M059J (cell line): ENCODE data around the gene BTBD6. TPM values are rescaled to one million over a fixed set of nuclear protein-coding genes. Genes with fewer than 3 reads are reported as not detected.
A peak's percentile ranks its signal among the peaks of the same experiment; 100 is the strongest.

Experiments
- DNase-seq: peaks from one replicate; pipeline ENCODE4 v3.0.0-alpha.2; 2012; ENCODE audit warnings: low read depth
- total RNA-seq: library from RNA; depleted of rRNA; stranded (reverse); fragments of >200 nt; shearing (Covaris generic); gene quantifications from 2 replicates; pipeline ENCODE4 v1.2.3, GENCODE V29; 2014; rRNA removed

Gene BTBD6
- total RNA-seq, result 28.4 and 39.2 TPM in 2 replicates

DNA sequence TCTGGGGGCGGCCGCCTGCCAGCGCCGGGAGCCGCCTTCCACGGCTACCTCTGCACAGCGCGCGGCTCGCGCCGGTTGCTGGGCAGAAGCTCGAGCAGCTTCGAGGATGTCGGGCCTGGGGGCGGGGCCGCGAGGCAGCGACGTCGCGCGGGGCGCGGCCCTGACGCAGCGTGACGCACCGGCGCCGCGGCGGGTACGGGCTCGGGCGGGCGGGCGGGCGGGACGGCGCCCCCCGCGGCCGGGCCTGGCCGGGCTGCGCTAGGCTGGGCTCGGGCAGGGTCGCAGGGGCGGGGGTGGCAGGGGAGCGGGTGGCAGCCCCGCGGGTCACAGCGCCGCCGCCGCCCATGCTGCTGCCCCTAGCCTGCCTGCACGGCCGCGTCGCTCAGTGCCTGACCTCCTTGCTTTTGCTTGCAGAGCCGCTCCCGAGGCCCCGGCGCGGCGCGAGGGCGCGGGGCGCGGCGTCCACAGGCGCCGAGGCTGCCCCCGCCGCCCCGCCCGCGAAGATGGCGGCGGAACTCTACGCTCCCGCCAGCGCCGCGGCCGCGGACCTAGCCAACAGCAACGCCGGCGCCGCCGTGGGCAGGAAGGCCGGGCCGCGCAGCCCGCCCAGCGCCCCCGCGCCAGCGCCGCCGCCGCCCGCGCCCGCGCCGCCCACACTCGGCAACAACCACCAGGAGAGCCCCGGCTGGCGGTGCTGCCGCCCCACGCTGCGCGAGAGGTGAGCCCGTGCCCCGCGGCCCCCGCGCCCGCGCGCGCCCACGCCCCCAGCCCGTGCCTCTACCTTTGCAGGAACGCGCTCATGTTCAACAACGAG is at the start of gene BTBD6:
Gene BTBD6, plus strand, starts transcription at position 166 of the 814 bp plus-strand sequence. Its CDS starts 179 bp downstream, at position 345.
- peak; percentile 68 for DNase-seq

DNA sequence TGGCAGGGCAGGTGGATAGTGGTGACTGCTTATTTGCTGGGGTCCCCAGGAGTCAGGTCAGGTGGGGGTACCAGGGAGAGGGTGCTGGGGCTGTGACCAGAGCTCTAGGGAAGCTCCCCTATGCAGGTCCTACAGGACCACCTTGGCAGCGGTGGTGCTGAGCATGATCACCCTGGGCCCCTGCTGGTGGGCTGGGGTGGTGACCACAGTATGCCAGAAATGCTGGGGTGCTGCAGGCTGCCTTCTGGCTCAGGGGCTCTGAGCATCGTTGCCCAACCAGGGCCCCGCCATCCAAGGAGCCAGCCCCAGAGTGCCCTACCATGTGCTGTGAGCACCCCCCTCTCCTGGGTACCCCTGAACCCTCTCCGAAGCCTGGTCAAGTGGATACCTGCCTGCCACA is 49.7 kb upstream of the BTBD6 start:
- no peak for DNase-seq

DNA sequence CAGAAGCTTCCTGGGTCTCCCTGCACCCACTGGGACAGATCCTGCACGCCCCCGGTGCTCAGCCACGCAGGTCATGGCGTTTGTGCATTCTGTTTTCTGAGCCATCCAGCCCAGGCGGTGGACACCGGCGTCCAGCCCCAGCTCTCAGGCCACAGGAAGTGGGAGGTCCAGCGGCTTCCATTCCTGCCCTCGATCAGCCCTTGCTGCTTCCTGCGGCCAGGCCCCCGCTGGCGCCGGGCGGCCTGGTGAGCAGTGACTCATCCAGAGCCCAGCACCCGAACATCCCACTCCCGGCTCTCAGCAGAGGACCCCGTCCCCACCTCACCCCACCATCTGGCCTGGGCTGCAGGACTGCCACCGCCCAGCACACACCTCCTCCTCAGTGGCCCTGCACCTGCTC is 49.2 kb upstream of the BTBD6 start:
- DNase-seq, result peak; percentile 71

DNA sequence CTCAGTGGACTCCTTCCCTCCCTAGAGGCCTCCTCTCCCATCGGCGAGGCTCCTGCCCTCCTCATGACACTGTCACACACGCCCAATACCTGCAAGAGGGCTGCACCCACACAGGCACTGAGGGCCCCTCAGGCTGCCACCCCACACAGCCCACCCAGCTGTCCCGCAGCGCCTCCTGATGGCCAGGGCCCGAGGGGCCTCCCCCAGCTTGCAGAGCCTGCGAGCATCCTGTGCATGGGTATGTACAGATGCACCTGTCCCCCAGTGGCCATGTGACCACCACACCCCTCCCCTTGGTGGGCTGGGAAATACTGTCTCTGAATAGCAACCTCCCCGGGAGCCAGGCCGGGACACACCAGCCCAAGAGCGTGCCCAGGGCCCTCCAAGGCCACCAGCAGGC is 48.3 kb upstream of the BTBD6 start:
- no peak for DNase-seq

DNA sequence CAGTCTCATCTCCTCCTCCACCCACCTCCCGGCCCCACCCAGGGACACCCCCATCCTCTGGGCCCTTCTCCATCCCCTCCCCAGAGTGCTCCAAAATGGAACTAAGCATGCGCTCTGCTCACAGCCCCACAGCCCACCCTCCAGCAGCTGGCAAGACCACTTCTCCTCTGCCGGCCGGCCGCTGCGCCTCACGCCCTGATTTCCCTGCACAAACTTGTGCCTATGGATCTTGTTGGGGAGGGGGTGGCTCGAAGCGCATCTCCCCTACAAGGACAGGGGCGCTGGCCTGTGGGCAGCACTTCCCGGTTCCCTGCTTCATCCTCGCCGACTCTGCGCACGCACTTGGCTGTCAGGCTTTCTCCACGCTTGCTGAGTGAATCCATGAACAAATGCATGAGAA is 47.7 kb upstream of the BTBD6 start:
- no peak for DNase-seq

DNA sequence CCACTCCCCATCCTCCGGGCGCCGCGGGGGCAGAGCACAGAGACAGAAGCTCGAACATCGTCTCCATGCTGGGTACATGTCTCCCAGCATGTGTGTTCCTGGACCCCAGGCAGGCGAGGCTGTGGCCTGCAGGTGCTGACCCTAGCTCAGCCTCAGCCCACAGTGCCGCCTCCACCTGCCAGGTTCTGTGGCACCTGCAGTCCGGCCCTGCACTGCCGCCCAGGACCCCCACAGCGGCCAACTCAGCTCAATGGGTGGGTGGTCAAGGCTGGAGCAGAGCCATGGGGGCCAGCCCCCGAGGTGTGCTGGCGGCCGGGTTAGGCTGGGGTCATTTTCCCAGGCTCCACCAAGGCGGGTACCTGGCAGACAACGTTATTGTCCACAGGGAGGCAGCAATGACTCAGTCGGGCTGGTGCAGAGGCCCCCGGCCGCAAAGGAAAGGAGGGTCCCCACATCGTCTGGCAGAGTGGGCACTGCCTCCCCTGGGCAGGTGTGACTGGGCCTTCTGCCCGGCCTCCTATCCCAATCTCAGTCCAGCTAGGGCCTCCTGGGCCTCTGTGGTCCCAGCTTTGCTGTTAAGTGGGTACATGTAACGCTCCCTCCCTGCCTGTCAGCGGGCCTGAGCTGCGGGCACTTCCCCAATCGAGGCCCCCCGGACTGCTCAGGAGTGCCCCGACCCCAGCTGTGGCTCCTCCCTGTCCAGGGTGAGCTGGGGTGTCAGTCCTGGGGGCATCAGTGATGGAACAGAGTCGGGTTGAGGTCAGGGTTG is 47.0 kb upstream of the BTBD6 start:
- no peak for DNase-seq

DNA sequence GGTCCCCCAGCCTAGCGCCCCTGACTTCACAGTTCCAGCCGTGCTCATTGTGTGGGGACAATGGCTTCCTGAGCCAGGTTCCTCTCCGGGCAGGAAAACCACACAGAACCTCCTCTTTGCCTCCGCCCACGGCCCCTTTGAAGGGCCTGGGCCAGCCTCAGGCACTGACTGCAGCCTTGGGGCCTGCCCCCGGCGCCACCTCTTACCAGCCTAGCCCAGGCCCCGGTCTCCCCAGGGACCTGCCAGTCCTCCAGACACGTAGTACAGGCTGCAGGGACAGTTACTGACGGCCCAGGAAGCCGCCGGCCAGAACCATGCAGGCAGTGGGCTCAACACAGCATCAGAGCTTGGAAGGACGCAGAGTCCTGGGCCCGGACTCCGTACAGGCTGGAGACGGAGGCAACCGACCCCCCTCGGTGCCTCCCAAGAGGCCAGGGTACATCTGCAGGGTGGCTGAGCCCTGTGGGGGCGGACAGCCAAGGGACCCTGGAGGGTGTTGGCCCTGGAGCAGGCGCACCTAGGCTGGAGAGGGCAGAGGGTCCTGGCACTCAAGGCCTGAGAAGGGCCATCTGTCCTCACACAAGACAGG is 46.3 kb upstream of the BTBD6 start:
- DNase-seq, result no peak

DNA sequence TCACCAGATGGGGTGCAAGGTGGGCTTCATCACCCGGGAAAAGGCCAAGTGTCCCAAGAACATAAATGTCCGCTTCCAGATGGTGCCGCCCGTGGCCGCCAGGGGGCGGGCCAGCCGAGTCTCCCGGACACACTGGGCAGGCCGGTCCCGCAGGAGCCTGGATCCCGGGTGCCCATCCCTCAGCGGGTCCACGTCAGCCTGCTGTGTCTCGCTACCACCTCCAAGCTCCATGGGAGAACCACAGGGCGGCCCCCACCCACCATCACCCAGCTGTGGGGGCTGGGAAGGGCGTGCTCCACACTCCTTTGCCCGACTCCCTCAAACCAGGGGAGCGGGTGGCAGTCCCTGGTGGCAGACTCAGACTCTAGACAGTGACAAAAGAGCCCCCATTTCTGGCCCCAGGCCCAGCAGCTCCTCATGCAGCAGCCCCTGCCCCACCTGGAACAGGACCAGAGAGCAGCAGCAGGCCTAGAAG is 45.2 kb upstream of the BTBD6 start:
- DNase-seq, result peak; percentile 48

DNA sequence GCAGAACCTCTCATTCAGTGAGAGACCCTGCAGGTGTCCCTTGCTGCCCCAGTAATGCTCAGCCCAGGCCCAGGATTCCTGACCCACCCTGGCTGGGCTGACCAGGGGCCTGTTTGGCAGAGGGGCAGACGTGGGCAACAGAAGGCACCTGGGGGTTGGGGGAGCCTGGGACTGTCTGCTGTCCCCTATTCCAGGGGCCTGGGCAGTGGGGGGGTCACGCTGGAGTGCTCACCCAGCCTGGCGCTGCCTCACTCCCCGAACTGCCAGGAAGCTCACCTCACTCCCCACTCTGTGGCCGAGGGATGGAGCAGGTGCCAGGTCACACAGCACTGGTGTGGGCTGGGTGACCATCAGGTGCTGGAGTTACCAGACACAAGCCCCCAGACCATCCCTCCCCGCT is 44.6 kb upstream of the BTBD6 start:
- no peak for DNase-seq

DNA sequence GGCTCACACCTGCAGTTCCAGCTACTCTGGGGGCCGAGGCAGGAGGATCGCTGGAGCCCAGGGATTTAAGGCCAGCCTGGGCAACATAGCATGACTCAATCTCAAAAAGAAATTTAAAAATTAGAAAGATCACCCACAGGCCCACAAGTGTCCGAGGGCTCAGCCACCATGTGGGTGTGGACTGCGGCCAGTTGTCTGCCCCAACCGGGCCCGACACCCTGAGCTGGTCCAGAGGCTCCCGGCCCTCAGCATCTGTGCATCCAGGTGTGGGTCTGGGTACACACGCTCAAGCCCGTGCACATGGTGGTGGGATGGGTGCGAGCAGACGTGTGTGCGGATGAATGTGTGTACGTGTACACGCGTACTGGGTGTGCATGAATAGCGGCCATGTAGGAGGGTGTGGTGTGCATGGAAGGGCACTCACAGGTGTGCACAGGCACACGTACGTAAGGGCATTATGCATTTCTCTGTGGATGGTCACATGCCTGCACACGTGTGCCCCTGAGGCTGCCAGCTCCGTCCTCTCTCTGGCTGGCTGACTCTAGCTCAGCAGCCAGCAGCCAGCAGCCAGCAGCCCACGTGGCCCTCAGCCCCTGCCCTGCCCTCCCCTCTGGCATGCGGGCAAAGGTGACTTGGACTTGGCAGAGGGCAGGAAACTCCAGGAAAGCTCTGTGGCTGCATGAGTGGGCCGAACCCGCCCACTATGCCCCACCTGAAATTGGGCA is 44.0 kb upstream of the BTBD6 start:
- DNase-seq, result peak; percentile 54

DNA sequence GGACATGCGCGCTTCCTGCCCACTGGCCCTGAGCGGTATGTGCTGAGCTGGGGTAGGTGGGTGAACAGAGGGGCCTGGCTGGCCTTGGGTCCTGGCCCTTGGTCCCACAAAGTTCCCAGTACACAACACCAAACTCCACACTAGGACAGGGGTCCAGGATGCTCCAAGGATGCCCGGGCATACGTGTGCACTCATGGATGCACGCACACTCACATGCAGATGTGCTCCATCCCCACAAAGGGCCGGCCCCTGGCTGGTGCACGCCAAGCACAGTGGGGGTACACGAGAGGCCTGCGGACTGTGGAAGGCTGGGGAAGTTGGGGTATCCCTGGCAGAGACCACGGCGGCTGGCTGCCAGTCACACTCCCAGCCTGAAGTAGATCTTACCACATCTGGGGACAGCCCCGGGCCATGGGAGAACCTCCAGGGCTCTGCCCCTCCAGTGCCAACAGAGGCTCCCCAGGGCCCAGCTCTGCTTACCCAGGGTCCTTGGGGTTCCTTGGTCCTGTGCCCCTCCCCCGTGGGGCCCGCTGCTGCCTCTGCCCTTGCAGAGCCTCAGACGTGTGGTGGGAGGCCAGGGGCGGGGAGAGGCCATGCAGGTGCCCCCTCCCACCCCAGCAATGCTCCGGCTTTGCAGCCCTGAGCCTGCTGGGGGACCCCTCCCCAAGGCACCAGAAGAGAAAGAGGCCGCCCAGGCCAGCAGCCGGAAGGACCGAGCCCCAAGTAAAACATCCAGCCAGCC is 43.2 kb upstream of the BTBD6 start:
- no peak for DNase-seq

DNA sequence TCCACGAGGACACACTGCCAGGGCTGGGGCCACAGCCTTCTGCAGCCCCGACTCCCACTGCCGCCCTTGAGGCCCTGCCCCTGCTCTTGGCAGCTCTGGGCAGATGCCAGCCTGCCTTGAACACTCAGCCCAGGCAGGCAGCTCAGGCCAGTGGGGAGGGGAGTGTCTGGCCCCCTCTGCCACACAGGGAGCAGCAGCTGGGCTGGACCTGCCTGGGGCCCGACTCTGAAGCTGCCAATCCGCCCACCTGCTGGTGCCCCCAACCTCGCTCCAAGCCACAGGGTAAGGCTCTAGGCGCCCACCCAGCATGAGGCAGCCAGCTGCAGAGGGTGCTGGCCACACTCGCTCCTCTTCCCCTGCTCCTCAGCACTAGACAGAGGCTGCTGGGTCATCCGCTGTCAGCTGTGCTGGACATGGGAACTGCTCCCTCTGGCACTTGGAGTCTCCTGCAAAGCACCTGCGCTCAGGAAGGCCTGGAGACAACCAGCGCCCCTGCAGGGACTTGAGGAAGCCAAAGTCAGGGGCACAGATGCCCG is 42.6 kb upstream of the BTBD6 start:
- DNase-seq, result peak; percentile 28

DNA sequence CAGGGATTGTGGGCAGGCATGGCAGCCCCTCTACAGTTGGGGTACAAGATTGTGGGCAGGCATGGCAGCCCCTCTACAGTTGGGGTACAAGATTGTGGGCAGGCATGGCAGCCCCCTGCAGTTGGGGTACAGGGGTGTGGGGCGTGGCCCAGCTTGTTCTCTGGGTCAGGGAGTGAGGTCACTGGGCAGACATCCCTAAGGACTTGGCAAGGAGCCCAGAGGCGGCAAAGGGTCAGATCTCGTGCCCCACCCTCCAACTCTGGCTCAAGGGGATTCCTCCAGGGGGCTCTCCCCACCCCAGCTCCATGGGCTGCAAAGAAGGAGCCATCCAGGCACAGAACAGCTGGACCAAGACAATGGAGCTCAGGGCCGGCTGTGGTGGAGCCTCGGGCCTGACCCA is 41.5 kb upstream of the BTBD6 start:
- DNase-seq, result no peak

DNA sequence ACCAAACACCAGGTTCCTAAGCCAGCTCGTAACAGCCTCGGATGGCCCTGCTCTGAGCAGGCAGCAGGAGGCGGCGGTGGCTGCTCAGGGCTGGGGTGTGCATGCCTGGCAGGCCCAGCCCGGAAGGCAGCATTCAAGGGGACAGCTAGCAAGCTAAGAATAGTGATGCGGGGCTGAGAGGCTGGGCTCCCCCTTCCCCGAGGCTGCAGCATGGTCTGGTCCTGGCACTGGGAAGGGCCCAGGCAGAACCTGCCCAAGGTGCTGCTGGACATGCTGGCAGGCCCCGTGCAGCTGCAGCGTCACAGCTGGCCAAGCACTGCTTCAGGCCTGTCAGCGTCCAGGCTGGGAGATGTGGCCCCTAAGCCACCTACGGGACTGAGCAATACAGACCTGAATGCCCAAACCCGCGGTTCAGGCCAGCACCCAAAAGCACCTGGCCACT is 40.9 kb upstream of the BTBD6 start:
- DNase-seq, result no peak

DNA sequence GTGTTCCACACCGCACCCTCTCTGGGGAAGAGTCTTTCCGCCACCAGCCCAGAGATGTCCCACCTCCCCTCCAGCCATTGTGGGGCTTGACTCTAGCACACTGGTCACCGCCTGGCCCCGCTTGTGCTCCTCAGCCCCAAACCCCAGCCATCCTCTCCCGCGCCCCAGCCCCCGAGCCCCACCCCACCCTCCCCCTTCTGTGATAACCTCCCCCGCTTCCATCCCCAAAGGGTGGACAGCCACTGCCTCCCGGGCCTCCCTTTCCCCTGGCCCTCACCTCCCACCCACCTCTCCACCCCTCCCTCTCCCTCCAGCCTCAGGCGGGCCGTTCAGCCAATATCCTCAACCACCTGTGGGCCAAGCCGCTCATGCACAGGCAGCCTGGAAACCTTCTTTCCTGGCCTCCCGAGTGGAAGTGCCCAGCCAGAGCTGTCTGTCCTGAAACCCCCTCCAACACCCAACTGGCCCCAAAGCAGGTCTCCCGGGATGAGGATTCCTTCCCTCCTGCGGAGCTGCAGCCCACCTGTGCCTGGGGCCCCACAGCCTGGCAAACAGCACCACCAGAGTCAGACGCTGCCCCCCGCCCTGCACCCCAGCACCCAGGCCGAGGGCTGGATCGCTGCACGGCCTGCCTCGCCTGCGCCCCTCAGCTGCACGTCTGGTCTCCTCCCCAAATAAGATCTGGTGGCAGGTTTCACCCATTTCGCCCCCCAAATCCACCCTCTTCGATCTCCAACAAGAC is 40.2 kb upstream of the BTBD6 start:
- DNase-seq, result no peak

DNA sequence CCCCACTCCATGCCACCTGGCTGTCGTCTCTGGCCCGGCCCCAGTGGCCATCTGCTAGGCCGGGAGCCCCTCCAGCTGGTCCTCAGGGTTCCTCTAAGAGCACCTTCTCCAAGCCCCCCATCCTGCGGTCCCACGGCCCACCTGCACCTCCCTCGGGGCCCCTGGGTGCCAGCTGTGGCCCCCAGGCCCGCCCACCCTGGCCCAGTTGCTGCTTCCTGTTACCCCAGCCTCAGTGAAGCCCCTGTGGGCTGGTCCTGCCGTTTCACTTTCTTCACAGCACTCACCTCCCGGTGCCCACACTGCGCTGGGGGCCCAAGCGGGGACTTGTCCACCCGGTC is 39.6 kb upstream of the BTBD6 start:
- DNase-seq, result no peak

DNA sequence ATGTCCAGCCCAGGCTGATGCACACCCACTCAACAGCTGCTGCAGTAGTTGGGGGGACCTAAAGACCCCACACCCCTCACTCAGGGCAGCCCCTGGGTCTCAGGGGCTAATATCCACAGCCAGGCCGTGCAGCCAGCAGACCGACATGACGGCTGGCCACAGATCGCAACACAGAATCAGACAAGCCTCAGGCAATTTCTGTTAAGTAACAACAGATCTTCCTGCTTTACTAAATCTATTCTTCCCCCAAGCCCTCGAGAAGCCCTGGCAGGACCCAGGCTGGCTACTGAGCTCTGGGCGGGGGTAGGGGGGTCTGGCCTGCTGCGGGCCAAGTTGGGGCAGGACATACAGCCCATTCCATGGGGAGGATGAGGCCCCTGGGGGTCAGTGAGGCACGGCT is 39.2 kb upstream of the BTBD6 start:
- DNase-seq, result no peak

DNA sequence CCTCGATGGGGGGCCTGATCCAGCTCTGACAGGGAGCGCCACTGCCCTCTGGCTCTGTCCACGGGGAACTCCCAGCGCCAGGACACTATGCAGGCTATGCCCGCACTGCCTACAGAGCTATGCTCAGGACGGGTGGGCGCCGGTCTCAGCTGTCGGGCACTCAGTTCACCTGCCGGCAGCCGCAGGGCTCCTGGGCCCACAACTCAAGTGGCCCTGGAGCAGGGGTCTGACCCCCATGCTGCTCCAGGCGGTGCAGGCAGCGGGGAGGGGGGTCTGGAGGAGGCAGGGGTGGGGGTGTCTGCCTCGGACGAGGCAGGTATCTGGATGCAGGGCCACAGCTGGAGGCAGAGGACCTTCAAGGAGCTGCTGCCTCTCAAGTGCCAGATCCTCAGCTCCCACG is 38.7 kb upstream of the BTBD6 start:
- no peak for DNase-seq

DNA sequence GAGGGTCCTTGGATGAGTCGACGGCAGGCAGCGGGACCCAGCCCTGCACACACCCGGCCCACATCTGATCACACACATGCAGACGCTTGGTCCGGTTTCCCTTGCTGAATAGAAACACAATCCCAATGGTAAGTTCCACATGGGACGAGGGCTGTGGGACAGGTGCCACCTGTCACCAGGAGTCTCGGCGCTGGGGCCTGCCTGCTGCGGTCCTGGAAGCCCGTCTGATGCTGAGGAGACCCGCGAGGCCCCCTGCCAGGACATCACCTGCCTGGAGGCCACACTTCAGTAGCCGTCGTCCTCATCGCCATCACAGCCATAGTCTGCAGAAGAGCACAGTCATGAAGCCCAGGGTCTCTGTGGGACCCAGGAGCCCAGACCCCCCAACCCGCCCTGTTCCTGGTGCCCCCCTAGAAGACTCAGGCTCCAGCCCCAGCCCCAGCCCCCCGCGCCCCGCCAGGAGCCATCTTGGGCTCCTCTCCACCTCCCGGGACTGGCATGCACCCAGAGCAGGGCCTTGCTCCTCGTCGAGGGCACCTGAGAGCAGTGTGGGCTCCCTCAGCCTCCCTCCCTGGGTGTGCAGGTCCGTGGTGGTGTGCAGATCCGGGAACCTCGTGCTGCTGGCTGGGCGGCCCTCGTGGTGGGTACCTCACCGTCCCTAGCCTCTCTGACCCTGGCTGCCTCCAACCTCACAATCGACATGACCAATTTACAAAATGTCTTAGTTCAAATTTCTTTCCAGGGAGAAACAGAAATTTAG is 37.9 kb upstream of the BTBD6 start:
- no peak for DNase-seq
